ENCODE results near the gene EID3. TPM values are rescaled to one million over a fixed set of nuclear protein-coding genes. Genes with fewer than 3 reads are reported as not detected.

Gene EID3
- total and polyA plus RNA-seq, 2 of the 8 experiments (the other 6 are each of a cell fraction or from before 2014, with no cell fraction given) = 1.2 to 2.8 TPM

- Histone ChIP-seq H3K9ac (replicated peaks in 1 of 4; ENCODE audit: extremely low read depth in 1 of 4, low read depth in 3 of 4, low read length in 3 of 4) (no peak overlapping the region), H3K18ac (ENCODE audit: extremely low read depth, low read length) (no peak overlapping the region), H3K9me3 (ENCODE audit: insufficient read depth in 2 of 2, low read depth in 1 of 2, low read length in 1 of 2) (no peaks in the 10 kb centered on the region), H4K8ac (ENCODE audit: extremely low read depth, insufficient read depth, low read length) (no peak overlapping the region), H3K27ac (ENCODE audit: low read depth, low read length) (no peak overlapping the region), H3K4me3 (ENCODE audit: extremely low read depth in 1 of 4, insufficient read depth in 2 of 4, low read depth in 3 of 4, low read length in 4 of 4) (no peak overlapping the region), H3K4me1 (replicated peaks in 1 of 4; ENCODE audit: control insufficient read depth in 3 of 4, insufficient read depth in 4 of 4, low read length in 3 of 4) (peaks cover 7 to 15% (median 9%) of the 10 kb centered on the region in 4 experiments), H2BK120ac (replicated peaks; ENCODE audit: low read depth, low read length) (no peak overlapping the region), H3K23ac (ENCODE audit: insufficient read length) (no peak overlapping the region), H4K20me1 (replicated peaks in 1 of 2; ENCODE audit: control insufficient read depth in 1 of 2, insufficient read depth in 2 of 2, low read length in 2 of 2) (peaks cover 12 to 14% of the 10 kb centered on the region in 2 experiments), H3K36me3 (ENCODE audit: control insufficient read depth in 2 of 4, insufficient read depth in 4 of 4, low read length in 3 of 4) (peaks cover 5 to 34% (median 9%) of the 10 kb centered on the region in 4 experiments), H3K4me2 (ENCODE audit: insufficient read depth in 1 of 2, low read depth in 2 of 2, low read length in 2 of 2) (no peak overlapping the region), H4K91ac (replicated peaks; ENCODE audit: insufficient read length, low read length) (no peak overlapping the region), H3K23me2 (ENCODE audit: low read depth, low read length) (peaks cover 8% of the 10 kb centered on the region; the same call in 1 of the 2 replicates), H3K79me1 (ENCODE audit: low read depth, low read length) (peaks cover 14% of the 10 kb centered on the region), H2AK5ac (ENCODE audit: low read depth, low read length) (no peak overlapping the region), H2AFZ (ENCODE audit: low read length) (no peak overlapping the region), H3K27me3 (replicated peaks in 1 of 4; ENCODE audit: control insufficient read depth in 3 of 4, extremely low read depth in 1 of 4, insufficient read depth in 3 of 4, low read length in 3 of 4) (no peaks in the 10 kb centered on the region; a peak in 1 of 7 replicates), H2BK20ac (ENCODE audit: low read length) (no peak overlapping the region), H2BK15ac (ENCODE audit: low read length) (no peak overlapping the region), H3K79me2 (ENCODE audit: control insufficient read depth in 1 of 2, insufficient read depth in 2 of 2, low read length in 2 of 2) (peaks cover 3 to 70% of the 10 kb centered on the region in 2 experiments), H4K5ac (ENCODE audit: insufficient read length, low read depth, low read length) (no peak overlapping the region), H3K4ac (replicated peaks; ENCODE audit: insufficient read length, low read depth, low read length) (no peak overlapping the region), H3K14ac (ENCODE audit: insufficient read length) (no peak overlapping the region), H2BK12ac (ENCODE audit: low read depth, low read length) (no peak overlapping the region), H3K56ac (replicated peaks; ENCODE audit: insufficient read length, low read depth, low read length) (no peak overlapping the region), H2BK5ac (ENCODE audit: low read depth, low read length) (no peak overlapping the region)
- CTCF ChIA-PET (ENCODE audit: partially characterized antibody) = interaction anchor here (1.0 to 2.9 kb wide), 2 partner anchors 14 to 54 kb away, joined by 3 to 7 read pairs; no protein-coding TSS in a partner anchor
- FAIRE-seq = no peak
- no peak for DNase-seq (ENCODE audit: low read depth in 1 of 2, low spot score in 2 of 2)
- TF ChIP-seq TAF7 (optimal IDR thresholded peaks at IDR 0.05; ENCODE audit: borderline replicate concordance, low read depth, low read length) (no peak), SUZ12 (IDR thresholded peaks at IDR 0.05; ENCODE audit: low read length) (no peak), TCF12 (IDR thresholded peaks at IDR 0.05; ENCODE audit: low read depth, low read length) (no peak), KDM5A (IDR thresholded peaks at IDR 0.05; ENCODE audit: low read length) (no peak), EZH2 (IDR thresholded peaks at IDR 0.05; ENCODE audit: low read depth, low read length, severe bottlenecking) (no peak), SP2 (IDR thresholded peaks at IDR 0.05; ENCODE audit: low read length) (no peak), CHD1 (IDR thresholded peaks at IDR 0.05; ENCODE audit: low read depth, low read length) (no peak), POLR2A (IDR thresholded peaks at IDR 0.05; ENCODE audit: control extremely low read depth in 1 of 2, low read depth in 2 of 2, low read length in 2 of 2) (no peak), E2F6 (IDR thresholded peaks at IDR 0.05) (no peak), GTF2F1 (IDR thresholded peaks at IDR 0.05; ENCODE audit: borderline replicate concordance, low read depth, low read length) (no peak), JUND (IDR thresholded peaks at IDR 0.05; ENCODE audit: low read length) (no peak)
- POLR2A ChIA-PET (ENCODE audit: partially characterized antibody) = interaction anchor here (1.6 kb wide), 1 partner anchor 8 kb away, joined by 4 read pairs; no protein-coding TSS in a partner anchor
Observed at GRCh38 chr12:104307655-104308000, 4.1 kb downstream of the EID3 start.
